Esophagus squamous epithelium (tissue), 5 donors: ENCODE measurements around the gene SPPL2B. TPM values are rescaled to one million over a fixed set of nuclear protein-coding genes. Genes with fewer than 3 reads are reported as not detected.

Experiments used
- DNase-seq: peaks from one replicate; lab custom pipeline; 2025; lab: John Stamatoyannopoulos, UW
- H3K27ac ChIP-seq, 4 donors: fragments of 200-600 bp; sonication (generic); one replicate each; pipeline ENCODE4 v1.5.1; 2016 to 2019; ENCODE audit warnings: mild to moderate bottlenecking in 1 of 4
- H3K27me3 ChIP-seq, 4 donors: fragments of 200-600 bp; sonication (generic); 1 replicate in 3 of 4; 2 replicates in 1 of 4; pipeline versions ENCODE4 v1.5.1 to v1.6.0; 2017 to 2021; ENCODE audit warnings: antibody characterized with exemption in 1 of 4
- H3K36me3 ChIP-seq, 3 donors: fragments of 200-600 bp; sonication (generic); one replicate each; pipeline ENCODE4 v1.5.1; 2016 to 2019
- H3K4me1 ChIP-seq, 3 donors: fragments of 200-600 bp; sonication (generic); one replicate each; pipeline ENCODE4 v1.5.1; 2017 to 2019
- H3K4me3 ChIP-seq, 4 donors: fragments of 200-600 bp; sonication (generic); 1 replicate in 3 of 4; 2 replicates in 1 of 4; pipeline ENCODE4 v1.5.1; 2016 to 2019; ENCODE audit warnings: mild to moderate bottlenecking in 2 of 4, moderate library complexity in 1 of 4
- H3K9me3 ChIP-seq, 3 donors: fragments of 200-600 bp; sonication (generic); one replicate each; pipeline ENCODE4 v1.5.1; 2016 to 2019
- POLR2A ChIP-seq, 4 donors: fragments of 450-650 bp; IDR thresholded peaks; one replicate each; pipeline ENCODE4 v1.6.1; 2017; ENCODE audit warnings: antibody characterized with exemption in 4 of 4, mild to moderate bottlenecking in 4 of 4, moderate library complexity in 3 of 4
- WGBS, 2 donors: methylation state at CpG; one replicate each; pipeline ENCODE4 v1.1.5; 2018; 5-methylcytosine and 5-hydroxymethylcytosine counted together
- intact Hi-C: fragments of 100-400 bp; cut with DNase I; formaldehyde crosslinking; loops from one replicate; pipeline ENCODE4 v1.15.0; 2022
- total RNA-seq, 4 donors: library from RNA; depleted of rRNA; stranded (reverse); fragments of >200 nt; gene quantifications; one replicate each; pipeline ENCODE4 v1.1.0, GENCODE V29; 2016
- TF ChIP-seq, protein P1 (sequence below), 6 experiments: fragments of 450-650 bp in 4 of 6; fragments of 200-600 bp in 2 of 6; sonication (generic) in 2 of 6; IDR thresholded peaks; one replicate each; pipeline ENCODE4 v1.5.1; 2016 to 2019; ENCODE audit warnings: antibody characterized with exemption in 6 of 6, mild to moderate bottlenecking in 4 of 6, moderate library complexity in 4 of 6
- donor health status: DM: yes; HTN: yes; CAD: no.

The SPPL2B gene
- total RNA-seq, 4 donors from 2014 or later, result 14.7 to 37.7 (median 36.2) TPM

DNA sequence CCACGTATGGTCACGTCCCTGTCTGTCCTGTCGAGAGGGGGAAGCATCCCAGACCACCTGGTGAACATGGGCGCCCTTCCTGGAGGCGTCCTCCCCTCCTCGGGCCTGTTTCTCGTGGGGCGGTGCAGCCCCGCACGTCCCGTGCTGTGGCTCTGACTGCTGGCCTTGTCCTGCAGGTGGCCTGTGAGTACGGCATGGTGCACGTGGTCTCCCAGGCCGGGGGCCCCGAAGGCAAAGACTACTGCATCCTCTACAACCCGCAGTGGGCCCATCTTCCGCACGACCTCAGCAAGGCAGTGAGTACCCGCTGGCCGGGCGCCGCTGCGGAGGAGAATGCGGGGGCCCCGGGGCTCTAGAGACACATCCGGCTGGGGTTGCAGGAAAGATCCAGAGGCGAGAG lies 5.9 kb downstream of the SPPL2B start:
- intact Hi-C loops, result no loop called here
- TF ChIP-seq, protein P1, sequence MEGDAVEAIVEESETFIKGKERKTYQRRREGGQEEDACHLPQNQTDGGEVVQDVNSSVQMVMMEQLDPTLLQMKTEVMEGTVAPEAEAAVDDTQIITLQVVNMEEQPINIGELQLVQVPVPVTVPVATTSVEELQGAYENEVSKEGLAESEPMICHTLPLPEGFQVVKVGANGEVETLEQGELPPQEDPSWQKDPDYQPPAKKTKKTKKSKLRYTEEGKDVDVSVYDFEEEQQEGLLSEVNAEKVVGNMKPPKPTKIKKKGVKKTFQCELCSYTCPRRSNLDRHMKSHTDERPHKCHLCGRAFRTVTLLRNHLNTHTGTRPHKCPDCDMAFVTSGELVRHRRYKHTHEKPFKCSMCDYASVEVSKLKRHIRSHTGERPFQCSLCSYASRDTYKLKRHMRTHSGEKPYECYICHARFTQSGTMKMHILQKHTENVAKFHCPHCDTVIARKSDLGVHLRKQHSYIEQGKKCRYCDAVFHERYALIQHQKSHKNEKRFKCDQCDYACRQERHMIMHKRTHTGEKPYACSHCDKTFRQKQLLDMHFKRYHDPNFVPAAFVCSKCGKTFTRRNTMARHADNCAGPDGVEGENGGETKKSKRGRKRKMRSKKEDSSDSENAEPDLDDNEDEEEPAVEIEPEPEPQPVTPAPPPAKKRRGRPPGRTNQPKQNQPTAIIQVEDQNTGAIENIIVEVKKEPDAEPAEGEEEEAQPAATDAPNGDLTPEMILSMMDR (IDR thresholded peaks at IDR 0.05), result no peak
- no peak for TF ChIP-seq POLR2A (IDR thresholded peaks at IDR 0.05)

DNA sequence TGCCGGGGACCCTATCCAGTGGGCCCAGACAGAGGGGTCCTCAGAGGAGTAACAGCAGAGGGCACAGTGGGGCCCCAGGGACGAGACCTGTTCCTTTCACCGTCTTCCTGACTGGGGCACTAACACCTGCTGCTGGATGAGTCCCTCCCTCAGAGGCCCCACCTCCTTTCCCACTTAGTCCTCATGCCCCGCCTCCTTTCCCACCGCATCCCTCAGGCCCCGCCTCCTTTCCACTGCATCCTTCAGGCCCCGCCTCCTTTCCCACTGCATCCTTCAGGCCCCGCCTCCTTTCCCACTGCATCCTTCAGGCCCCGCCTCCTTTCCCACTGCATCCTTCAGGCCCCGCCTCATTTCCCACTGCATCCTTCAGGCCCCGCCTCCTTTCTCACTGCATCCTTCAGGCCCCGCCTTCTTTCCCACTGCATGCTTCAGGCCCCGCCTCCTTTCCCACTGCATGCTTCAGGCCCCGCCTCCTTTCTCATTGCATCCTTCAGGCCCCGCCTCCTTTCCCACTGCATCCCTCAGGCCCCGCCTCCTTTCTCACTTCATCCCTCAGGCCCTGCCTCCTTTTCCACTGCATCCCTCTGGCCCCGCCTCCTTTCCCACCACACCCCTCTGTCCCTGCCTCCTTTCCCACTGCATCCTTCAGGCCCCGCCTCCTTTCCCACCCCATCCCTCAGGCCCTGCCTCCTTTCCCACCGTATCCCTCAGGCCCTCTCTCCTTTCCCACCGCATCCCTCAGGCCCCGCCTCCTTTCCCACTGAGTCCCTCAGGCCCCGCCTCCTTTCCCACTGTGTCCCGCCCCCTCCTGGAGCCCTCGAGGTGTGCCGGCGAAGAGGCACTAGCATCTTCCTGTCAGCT lies 6.7 kb downstream of the SPPL2B start:
- H3K36me3 ChIP-seq, result peaks cover 0 to 42% (median 9%) of the 10 kb centered on the region in 3 donors
- intact Hi-C loops, result no loop called here
- peaks cover 5 to 41% (median 18%) of the 10 kb centered on the region in 3 donors for H3K4me1 ChIP-seq
- no peak overlapping the region for H3K27ac ChIP-seq
- DNase-seq, result no peak
- WGBS, 2 donors, result 92% methylated on average over 24 to 26 of the region's 26 CpGs
- TF ChIP-seq, protein P1 (IDR thresholded peaks at IDR 0.05), result no peak
- TF ChIP-seq POLR2A (IDR thresholded peaks at IDR 0.05), result no peak
- no peaks in the 10 kb centered on the region for H3K27me3 ChIP-seq
- no peaks in the 10 kb centered on the region for H3K9me3 ChIP-seq
- H3K4me3 ChIP-seq, result no peak overlapping the region

More for the DNA sequence above, 5.9 kb downstream of the SPPL2B start:
- DNase-seq, result no peak
- Histone ChIP-seq H3K36me3 (peaks cover 0 to 34% (median 1%) of the 10 kb centered on the region in 3 donors), H3K27me3 (no peaks in the 10 kb centered on the region), H3K4me1 (peaks cover 10 to 49% (median 24%) of the 10 kb centered on the region in 3 donors), H3K27ac (no peak overlapping the region), H3K9me3 (no peaks in the 10 kb centered on the region), H3K4me3 (no peak overlapping the region)
- 87 to 98% methylated on average over 3 to 8 of the region's 27 CpGs for WGBS, 2 donors

- Histone ChIP-seq H3K4me3 (no peak overlapping the region), H3K27ac (no peak overlapping the region), H3K27me3 (no peaks in the 10 kb centered on the region), H3K9me3 (no peaks in the 10 kb centered on the region), H3K36me3 (peaks cover 0 to 48% (median 12%) of the 10 kb centered on the region in 3 donors), H3K4me1 (peaks cover 6 to 35% (median 17%) of the 10 kb centered on the region in 3 donors)
- intact Hi-C loops, result no loop called here
- WGBS, 2 donors, result 78 to 89% methylated on average over 3 of the region's 3 CpGs
- no peak for DNase-seq
- TF ChIP-seq, protein P1 (IDR thresholded peaks at IDR 0.05), result no peak
- TF ChIP-seq POLR2A (IDR thresholded peaks at IDR 0.05), result no peak
These were observed 7.4 kb downstream of the SPPL2B start for GRCh38 chr19:2335848-2336247.

- intact Hi-C loops, result no loop called here
- Histone ChIP-seq H3K4me1 (peaks cover 8 to 35% (median 9%) of the 10 kb centered on the region in 3 donors), H3K27me3 (no peaks in the 10 kb centered on the region), H3K27ac (no peak overlapping the region), H3K9me3 (no peaks in the 10 kb centered on the region), H3K4me3 (no peak overlapping the region), H3K36me3 (peaks cover 0 to 57% (median 12%) of the 10 kb centered on the region in 3 donors)
- WGBS, 2 donors, result 87 to 90% methylated on average over 12 to 17 of the region's 33 CpGs
- TF ChIP-seq, protein P1 (IDR thresholded peaks at IDR 0.05), result no peak
- no peak for TF ChIP-seq POLR2A (IDR thresholded peaks at IDR 0.05)
- no peak for DNase-seq
These were observed 8.2 kb downstream of the SPPL2B start for GRCh38 chr19:2336528-2337328.
